IPS DF 4.7 (cell line): ENCODE measurements around the gene DUOX1.
"Not testable (repeated sequence)": the region's sequence is repeated elsewhere in the genome, so short reads cannot be mapped to it uniquely, and the experiment has no call there.

Experiments
- DNase-seq: peaks from one replicate; pipeline ENCODE4 v3.0.0-alpha.2; 2013; ENCODE audit warnings: low spot score; ENCODE audit errors: extremely low read depth

The DUOX1 gene

DNA sequence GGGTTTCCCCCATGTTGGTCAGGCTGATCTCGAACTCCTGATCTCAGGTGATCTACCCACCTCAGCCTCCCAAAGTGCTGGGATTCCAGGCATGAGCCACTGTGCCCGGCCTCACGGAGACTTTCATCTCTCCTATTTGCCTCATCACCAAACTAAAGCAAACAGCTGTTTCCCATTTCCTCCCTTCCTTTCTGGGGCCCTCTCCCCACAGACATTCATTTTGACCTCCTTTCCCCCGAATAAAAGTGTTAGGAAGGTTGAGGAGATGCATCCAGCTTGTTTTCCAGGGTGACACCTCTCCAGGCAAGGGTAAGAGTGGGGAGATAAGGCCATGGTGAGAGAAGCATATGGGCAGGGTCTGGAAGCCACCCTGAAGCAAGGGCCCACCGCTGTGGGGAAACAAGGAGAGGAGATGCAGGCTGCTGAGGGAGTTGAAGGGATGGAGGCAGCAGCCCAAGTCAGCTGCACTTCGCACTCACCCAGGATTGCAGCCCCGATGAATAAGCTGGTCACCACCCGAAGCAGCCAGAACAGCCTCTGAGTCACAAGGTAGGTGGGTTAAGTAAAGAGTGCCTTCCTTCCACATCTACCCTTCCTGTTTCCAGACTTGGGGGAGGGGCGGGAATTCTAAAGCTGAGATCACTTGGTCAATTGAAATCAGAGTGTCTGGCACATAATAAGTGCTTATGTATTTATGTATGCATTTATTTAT, 7.9 kb upstream of the DUOX1 start:
- DNase-seq = no peak

DNA sequence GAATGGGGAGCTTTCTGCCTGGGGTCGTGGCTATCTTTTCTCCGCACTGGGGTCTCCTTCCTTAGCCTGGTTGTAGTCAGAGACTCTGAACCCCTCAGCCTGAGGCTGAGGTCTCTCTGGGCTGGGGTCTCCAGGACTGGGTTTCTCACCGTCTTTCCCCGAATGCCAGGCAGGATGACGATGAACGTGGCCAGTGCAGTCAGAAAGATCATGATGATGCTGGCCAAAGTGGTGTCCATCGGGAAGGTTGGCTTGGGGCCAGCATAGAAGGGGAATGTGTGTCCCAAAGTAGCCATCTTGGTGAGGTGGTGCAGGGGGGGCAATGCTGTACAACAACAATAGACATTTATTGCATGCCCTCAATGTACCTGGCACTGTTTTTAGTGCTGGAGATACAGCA, 7.1 kb upstream of the DUOX1 start:
- no peak for DNase-seq

DNA sequence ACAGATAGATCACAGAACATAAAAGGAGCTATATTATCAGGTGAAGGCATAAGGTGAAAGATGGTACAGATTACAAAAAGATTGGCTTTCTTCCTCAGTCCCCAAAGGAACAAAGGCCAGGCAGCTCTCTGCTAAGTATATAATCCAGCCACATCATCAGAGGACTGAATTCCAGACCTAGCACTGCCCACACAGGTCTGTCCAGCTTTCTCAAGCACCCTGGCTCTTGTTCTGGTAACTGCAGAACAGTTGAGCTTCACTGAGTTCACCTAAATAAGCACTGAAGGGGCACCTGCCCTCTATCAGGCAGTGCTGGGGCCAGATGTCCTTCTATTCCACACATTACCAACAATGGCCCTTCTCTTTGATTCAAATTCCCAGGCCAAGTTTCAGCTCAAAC, 6.4 kb upstream of the DUOX1 start:
- no peak for DNase-seq

DNA sequence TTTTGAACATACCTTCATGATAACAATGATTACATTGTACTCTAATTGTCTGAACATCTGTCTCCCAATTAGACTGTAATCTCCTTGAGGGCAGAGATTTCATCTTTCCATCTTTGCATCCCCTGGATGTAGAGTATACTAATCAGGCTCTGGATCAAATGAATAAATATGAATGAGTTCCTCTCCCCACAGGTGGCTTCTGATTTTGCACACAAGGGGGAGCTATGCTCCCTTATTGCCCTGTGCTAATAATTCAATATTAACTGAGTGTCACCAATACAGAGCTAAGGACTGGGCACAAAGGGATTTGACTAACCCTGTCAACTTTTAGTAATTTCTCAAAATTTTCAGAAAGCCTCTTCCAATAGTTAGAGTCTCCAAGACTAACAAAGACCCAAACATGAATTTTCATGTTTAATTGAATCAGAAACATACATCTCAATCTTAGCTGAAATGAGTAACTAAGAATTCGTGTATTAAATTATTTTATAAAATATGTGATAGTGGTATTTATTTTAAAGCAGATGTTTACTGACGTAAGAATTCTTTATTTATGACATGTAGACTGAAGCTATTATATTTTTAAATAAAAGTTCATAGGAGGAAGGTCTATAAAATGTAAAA, 3.1 kb upstream of the DUOX1 start:
- DNase-seq = no peak

DNA sequence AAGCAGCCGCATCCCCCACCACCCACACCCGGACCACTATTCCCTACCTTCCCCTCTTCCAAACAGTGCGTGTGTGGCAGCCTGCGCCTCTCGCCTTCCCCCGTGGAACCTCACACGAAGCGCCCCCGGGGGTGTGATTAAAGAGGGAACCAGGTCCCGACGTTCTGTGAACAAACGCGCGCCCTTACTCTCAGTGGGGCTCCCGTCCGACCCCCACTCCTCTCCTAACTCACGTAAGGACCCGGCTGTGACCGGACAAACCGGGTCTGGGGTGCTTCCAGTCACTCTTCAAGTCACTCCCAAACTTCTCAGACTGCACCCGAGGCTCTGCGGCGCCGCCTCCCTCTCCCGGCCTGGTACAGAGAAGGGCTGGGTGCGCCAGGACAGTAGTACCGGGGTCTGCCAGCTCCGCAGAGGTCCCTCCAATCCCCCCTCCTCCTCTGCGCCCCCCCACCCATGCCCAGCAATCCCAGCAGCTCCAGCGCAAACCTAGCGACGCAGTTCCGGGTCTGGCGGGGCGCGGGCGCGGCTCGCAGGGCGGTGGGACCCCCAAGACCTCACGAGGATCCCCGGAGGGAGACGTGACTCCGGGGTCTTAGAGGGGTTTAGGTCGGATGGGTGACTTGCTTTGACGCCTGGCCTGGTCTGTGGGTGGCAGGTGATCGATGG, 689 bp upstream of the DUOX1 start:
- no peak for DNase-seq

DNA sequence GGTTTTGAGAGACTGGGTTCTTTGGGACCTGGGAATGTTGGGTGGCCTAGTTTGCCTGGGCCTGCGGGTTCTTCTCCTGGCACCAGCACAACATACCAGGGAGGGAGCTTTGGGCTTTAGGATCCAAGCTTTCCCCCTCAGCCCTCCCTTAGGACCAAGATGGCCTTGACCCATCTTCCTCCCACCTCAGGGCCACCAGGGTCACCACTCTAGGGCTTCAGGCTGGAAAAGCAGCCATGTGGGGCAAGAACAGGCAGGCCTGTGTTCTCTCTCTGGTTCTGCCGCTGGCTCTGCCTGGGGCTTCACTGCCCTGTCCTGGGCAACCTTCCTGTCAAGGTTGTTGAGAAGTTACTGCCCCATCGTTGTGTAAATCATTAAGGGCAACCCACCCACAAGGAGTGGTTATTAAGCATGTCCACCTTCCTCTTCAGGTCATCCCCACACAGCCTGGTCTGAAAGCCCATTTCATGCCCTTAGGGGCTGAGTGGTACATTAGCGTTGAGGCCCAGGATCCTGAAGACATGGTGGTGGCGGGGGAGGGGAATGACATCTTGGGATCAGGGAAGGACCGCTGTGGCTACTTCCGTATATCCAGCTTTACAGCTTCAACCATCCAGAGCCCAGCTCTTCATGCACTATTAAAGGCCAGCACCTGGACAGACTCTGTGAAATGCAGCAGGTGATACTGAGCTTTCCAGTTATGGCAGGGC, 652 bp downstream of the DUOX1 start:
- no peak for DNase-seq

DNA sequence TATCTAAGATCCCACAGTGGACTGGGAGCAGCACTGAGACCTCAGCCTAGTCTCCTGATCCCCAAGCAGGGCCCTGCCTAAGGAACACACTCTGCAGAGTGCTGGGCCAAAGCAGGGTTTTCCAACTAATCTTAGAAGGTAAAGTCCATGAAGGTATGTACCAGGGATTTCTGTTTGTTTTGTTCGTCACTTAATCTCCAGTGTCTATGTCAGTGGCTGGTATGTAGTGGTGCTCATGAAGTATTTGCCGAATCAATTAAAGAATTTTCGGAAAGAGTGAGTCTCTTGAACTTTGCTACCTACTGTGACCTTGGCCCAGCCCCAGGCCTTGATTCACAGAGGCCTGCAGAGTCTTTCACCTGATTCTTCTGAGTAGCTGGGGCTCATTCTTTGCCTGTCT, 1.7 kb downstream of the DUOX1 start:
- no peak for DNase-seq

DNA sequence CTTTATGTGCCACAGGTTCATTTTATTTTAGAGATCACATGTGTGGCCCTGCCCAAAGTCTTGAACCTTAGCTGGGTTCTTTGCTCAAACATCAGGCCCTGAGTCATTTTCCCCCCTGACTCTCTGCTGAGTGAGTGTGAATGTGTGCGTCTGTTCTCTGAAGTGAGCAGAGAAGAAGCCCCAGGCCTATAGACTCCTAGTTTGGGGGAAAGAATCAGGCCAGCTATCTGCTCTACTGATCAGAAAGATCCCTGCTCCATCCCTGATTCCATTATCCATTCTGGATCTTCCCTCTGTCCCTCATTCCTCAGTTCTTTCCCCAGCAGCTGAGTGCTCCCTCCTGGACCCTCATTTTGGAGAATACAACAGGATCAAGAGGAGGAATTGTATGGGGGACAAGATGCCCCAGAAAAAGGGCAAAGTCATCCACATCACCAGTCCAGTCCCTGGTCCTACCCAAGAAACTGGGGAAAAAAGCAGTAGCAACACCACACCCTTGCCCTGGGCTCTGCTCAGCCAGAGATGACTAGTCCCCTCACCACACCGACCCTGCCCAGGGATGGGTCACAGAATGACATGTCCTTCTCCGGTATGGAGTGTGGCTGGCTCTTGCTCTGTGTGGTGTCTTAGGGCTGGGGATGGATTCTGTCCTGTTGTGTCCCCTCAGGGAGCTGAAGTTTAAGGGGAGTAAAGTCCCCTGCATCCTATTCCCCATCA, 3.2 kb downstream of the DUOX1 start:
- DNase-seq = no peak

DNA sequence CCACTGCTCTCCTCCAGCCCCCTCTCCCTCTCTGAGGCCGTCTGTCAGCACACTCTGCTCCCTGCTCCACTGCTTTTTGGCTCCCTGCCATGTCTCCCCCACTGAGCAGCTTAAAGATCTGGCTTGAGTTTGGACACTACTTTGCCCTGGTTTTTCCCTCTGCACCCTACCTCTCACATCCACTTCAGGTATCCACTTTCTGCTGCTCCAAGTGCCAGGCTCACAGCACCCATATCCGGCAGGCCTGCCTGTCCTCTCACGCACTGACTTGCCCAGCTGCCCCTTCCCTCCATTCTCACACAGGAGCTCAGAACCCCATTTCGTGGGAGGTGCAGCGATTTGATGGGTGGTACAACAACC, 3.7 kb downstream of the DUOX1 start:
- DNase-seq = no peak

DNA sequence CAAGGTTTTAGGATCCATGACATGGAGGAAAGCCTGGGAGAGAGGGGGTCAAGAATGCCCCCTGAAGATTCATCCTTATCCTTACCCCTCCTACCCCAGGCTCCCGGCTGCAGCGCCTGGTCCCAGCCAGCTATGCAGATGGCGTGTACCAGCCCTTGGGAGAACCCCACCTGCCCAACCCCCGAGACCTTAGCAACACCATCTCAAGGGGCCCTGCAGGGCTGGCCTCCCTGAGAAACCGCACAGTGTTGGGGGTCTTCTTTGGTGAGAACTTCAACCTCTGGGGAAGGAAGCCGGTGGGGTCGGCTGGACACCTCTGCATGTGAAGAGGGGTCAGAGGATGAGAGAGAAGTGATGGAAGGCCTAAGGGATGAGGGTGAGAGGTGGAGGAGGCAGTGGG, 4.3 kb downstream of the DUOX1 start:
- no peak for DNase-seq

DNA sequence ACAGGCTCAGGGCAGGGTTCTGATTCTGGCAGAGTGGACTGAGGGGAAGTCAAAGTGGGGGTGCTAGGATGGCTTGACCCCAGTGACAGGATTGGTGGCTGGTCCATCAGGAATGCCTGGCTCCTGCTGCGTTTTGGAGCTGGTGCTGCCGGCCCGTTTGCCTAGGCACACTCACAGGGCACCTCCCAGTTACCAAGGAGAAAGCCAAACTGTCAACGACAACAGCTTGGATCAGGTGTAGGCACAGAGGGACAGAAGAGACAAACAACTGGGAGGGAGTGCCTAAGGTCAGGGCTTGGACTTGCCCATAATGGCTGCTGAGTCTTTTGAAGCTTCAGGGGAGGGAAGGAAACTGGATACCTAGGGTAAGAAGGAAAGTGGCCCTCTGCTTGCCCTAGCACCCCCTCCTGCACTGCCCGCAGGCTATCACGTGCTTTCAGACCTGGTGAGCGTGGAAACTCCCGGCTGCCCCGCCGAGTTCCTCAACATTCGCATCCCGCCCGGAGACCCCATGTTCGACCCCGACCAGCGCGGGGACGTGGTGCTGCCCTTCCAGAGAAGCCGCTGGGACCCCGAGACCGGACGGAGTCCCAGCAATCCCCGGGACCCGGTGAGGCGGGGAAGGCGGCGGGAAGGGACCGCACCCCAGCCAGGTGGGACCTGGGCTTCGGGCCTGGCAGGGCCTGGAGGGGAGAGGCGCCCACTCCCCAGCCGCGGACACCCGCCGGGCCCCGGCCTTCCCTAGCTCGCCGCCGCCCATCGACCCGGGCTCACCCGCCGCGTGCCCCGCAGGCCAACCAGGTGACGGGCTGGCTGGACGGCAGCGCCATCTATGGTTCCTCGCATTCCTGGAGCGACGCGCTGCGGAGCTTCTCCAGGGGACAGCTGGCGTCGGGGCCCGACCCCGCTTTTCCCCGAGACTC, 5.1 kb downstream of the DUOX1 start:
- DNase-seq = no peak

DNA sequence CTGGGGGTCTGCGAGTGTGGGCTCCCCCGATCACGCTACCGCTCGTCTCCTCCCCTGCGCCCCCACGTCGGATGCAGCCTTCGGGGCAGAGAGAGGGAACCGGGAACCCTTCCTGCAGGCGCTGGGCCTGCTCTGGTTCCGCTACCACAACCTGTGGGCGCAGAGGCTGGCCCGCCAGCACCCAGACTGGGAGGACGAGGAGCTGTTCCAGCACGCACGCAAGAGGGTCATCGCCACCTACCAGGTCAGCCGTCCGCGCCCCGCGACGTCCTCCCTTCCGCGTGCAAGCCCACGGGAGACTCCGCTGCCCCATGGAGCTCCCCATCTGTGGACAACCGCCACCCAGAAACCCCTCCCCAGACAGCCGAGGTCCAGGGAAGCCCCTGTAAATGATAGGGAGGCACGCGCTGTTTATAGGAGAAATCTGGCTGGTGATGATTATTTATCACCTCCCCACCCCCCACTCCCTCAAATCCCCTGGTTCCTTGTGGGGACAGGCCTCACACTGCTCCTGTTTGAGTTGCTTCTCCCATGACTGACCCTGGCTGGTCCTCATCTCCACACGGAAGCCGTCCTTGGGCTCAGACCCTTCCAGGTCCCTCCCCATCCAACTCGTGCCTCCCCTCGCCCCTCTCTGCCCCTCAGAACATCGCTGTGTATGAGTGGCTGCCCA, 6.0 kb downstream of the DUOX1 start:
- not testable (repeated sequence) for DNase-seq

DNA sequence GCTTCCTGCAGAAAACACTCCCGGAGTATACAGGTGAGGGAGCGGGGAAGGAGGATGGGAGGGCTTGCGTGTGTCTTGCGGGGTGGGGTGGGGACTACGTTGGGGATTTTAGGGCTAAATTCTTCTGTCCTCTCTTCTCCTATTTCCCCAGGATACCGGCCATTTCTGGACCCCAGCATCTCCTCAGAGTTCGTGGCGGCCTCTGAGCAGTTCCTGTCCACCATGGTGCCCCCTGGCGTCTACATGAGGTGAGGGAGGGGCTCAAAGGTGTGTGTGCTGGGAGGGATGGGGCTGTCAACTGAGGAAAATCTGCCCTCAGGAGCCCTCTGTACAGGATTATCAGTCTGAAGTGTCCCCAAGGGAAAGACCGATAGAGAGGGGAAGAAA, 6.6 kb downstream of the DUOX1 start:
- no peak for DNase-seq

DNA sequence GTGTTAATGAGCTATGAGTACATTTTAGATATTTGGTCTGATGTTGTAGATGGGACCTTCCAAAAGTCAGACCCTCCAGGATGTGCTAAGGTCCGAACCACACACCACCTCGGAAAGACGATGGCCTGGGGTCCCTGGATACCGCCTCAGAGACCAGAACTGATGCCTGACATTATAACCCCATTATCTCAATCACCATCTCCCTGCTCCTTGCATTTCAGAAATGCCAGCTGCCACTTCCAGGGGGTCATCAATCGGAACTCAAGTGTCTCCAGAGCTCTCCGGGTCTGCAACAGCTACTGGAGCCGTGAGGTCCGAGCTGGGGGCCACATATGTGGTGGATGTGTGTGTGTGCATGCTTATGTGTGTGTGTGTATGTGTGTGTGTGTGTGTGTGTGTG, 7.9 kb downstream of the DUOX1 start:
- no peak for DNase-seq

DNA sequence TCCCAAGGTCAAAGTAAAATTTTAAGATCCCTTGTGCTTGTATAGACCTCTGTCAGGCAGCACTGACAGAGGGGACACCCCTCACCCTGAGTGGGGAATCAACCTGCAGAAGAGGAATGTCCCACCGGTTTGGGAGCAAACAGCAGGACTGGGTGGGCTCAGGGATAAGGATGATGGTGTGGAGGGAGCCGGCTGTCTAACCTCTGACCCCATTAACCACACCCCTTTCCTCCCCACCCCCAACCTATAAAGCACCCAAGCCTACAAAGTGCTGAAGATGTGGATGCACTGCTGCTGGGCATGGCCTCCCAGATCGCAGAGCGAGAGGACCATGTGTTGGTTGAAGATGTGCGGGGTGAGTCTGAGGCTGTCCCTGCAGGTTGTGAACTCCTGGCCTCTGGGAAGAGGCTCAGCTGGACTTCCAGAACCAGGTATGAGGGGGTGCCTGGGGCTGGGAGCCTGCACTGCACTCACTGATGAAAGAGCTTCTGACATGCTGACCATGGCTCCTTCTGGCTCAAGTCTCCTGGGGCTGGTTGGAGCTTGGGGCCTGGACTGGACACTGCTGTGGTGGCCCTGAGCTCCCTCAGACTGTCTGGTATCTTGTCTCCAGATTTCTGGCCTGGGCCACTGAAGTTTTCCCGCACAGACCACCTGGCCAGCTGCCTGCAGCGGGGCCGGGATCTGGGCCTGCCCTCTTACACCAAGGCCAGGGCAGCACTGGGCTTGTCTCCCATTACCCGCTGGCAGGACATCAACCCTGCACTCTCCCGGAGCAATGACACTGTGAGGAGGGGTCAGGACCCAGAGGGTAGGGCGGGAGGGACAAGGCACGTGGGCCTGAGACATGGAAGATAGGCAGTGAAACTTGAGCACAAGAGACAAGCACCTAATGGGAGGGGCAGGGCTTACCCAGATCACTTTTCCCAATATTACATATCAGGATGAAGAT, 9.3 kb downstream of the DUOX1 start:
- no peak for DNase-seq

DNA sequence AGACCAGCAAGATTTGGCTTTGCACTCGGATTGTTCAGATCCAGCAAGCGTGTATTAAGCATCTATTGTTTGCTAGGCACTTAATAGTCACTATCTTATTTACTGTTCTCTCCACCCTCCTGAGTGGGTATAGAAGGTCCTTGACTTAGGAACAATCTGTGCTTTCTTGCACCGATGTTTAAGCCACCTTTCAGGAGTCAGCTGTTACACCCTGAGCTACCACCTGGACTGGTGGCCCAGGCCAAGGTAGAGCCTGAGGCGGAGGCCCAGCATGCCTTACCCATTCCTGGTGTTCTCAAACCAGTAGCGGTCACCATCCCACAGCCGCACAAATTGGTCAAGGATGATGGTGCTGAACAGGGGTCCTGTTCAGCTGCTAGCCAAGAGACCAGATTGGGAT, 10.0 kb downstream of the DUOX1 start:
- no peak for DNase-seq

DNA sequence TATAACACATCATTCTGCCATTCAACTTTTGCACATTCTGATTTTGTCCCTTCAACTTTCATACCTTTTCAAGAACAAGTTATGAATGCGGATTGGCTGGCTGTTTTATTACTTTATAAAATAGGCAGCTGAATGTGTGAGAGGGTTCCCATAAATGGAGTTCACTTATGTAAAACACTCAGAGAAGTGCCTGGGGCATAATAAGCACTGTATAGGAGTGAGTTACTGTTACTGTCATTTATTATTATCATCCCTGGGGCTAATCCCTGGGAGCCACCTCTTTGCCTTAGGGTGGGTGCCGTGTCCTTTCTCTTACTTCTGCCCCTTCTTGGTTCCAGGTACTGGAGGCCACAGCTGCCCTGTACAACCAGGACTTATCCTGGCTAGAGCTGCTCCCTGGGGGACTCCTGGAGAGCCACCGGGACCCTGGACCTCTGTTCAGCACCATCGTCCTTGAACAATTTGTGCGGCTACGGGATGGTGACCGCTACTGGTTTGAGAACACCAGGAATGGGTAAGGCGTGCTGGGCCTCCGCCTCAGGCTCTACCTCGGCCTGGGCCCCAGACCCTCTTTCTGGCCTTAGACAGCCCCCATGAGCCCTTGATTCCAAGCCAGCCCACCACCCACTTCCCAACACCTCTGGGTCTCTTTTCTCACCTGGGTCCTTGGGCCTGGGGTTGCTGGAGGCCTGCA, 10.9 kb downstream of the DUOX1 start:
- no peak for DNase-seq

DNA sequence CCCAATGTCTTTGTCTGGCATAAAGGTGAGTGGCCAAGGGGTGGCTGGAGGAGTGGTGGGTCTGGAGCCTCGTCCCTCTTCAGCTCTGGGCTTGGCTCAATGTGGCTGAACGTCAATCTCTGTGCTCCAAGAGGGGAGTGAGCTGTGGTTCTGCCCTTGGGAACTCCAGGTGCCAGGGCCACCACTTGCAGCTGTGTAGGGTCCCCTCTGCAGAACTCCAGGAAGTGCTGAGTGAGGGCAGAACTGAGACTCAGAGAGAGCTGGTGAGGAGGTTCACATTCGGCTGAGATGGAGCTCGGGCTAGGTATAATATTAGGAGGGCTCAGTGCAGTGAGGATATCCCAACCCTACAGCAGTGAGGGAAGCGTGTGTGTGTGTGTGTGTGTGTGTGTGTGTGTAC, 11.6 kb downstream of the DUOX1 start:
- DNase-seq = no peak
